ENCODE data around the gene AGAP3.

The AGAP3 gene

GRCh38 chr7:151074817-151075661 is 11.2 kb upstream of the AGAP3 start:
- no peak for DNase-seq

DNA sequence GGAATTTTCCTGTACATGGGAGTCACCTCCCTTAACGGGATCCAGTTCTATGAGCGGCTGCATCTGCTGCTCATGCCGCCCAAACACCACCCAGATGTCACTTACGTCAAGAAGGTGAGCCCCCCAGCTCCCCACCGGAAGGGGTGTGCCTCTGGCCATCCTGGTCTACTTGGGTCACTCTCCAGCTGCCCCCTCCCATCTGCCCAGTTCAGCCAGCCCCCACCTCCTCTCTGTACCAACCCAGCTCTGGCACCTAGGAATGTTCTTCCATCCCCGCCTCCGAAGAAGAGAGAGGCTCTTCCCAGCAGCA is 10.7 kb upstream of the AGAP3 start:
- DNase-seq, result no peak

- no peak for DNase-seq
Observed at GRCh38 chr7:151075978-151076426, 10.3 kb upstream of the AGAP3 start.

DNA sequence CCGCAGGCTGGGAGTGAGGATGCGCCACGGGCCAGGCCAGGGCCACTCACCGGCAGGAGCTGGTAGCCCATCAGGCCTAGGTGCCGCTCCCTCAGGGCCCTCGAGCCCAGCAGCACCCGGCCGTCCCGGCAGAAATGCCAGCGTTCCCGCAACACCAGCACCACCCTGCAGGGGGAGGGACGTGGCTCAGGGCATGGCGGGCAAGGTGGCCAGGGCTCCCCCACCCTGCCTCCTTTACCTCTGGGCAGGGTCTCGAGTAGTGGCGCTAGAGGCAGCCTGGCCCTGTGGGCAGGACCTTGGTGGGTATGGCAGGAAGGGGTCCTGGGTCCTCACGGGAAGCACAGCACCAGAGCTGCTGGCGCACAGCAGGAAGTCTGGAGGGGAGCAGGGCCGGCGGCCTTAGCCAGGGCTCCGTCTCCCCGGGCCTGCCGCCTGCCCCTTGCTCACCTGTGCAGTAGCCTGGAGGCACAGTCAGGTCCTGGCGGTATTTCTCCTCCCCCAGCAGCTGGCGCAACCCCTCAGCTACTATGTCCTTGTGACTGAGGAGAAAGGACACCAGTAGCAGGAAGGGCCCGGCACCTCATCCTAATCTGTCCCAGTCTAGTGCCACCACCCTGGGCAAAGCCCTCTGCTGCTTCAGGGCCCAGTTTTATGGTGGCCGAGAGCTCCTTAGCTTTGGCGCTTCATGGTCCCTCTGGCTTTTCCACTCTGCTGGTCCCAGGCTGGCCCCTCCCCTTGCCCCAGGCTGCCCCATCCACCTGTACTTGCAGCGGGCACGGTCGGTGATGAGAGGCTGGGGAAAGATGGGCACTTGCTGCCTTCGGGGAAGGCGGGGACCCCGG is 9.2 kb upstream of the AGAP3 start:
- no peak for DNase-seq

DNA sequence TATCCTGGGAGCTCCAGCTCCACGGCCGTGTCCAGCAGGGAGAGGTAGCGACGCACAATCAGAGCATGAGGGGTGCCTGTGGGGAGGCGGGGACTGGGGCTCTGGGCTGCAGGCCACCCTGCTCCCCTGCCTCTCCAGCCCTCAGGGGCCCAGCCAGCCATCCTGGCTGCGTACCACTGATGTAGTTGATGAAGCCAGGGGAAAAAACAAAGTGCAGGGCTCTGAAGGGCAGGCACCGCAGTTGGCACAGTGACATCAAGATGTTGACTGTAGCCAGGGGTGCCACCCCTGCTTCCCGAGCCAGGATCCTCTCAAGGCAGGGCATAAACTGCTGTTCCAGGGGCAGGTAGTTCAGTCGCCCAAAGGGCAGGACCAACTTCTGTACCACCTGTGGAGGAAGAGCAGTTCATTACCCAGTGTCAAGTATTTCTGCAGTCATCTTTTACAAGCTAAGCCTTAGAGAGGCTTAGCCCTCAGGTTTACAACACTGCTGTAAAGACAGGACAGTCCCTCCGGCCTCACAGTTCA is 8.5 kb upstream of the AGAP3 start:
- no peak for DNase-seq

GRCh38 chr7:151078233-151079040 is 7.8 kb upstream of the AGAP3 start:
- DNase-seq, result no peak

DNA sequence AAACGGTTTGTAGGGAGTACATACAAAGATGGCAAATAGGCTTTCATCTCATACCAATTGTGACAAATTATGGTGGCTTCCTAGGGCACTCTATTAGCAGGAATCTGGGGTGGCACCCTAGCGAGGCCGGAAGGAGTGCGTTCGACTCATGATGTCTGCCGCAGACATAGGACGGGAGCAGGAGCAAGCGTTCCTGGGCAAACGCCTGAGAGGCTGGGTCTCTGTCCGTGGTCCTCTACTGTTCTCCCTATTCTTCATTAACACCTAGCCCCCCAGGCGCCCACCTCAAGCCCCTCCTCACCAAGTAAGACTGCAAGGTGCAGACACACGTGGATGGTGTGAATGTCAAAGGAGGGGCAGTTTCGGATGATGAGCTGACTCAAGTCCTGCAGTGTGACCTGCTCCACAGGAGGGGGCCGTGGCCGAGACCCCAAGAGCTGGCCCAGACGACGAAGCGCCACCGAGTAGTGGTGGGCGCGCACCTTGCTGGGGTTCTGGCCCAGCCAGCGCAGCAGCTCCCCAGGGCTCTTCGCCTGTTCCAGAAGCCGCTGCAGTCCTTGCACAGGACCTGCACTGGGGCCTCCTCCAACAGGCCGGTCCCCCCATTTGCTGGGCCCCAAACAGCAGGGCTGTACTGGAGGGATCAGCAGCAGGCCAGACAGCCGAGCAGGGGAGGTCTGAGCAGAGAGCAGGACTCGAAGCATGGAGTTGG is 6.9 kb upstream of the AGAP3 start:
- DNase-seq, result no peak

DNA sequence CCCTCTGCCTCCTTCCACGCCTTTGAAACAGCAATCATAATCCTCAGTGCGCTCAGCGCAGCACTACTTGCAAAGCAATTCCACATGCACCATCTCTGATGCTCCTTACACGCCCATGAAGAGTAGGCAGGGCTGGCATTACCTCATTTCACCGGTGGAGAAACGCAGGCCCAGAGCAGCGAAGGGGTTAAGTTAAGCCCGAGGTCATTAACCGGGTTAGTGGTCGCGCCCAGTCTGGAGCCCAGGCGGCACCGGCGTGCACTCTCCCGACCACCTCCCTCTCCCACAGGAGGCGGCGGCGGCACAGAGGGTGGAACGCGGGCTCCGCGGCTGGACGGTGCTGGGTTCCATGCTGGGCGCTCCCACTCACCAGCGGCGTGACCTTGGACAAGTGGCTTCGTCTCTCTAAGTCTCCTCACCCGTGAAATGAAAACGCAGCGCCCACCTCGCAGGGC is 6.2 kb upstream of the AGAP3 start:
- no peak for DNase-seq

DNA sequence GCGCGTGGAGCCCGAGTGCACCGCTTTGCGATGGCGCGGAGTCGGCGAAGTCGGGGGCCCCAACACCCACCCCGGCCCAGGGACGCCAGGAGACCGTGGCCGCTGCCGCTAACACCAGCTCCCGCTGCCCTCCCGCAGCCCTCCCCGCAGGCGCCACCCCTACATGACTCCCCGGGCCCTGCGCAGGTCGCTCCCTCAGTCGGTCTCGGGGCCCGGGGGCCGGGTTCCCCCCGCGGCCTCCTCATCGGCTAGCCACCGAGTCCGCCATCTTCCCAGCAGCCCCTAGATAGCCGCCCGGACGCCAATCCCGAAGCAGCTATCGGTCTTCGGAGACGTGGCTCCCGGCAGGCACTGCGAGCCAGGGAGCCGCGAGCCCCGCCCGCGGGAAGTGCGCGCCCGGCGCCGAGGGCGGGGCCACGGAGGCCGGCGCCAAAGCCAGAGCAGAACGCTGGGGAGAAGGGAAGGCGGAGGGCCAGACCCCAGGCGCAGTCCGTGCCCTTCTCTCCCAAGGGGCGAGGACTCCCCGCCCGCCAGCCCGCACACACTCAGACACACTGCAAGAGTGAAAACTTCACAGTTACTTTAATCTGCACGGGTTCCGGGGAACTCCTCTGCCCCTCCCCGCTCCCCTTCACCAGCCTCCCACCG is 5.6 kb upstream of the AGAP3 start, which contains the start of gene FASTK:
Gene FASTK, minus strand, starts transcription at position 288 of the 648 bp plus-strand sequence. Its CDS starts 43 bp downstream, at position 245.
- peak; percentile 91 for DNase-seq

DNA sequence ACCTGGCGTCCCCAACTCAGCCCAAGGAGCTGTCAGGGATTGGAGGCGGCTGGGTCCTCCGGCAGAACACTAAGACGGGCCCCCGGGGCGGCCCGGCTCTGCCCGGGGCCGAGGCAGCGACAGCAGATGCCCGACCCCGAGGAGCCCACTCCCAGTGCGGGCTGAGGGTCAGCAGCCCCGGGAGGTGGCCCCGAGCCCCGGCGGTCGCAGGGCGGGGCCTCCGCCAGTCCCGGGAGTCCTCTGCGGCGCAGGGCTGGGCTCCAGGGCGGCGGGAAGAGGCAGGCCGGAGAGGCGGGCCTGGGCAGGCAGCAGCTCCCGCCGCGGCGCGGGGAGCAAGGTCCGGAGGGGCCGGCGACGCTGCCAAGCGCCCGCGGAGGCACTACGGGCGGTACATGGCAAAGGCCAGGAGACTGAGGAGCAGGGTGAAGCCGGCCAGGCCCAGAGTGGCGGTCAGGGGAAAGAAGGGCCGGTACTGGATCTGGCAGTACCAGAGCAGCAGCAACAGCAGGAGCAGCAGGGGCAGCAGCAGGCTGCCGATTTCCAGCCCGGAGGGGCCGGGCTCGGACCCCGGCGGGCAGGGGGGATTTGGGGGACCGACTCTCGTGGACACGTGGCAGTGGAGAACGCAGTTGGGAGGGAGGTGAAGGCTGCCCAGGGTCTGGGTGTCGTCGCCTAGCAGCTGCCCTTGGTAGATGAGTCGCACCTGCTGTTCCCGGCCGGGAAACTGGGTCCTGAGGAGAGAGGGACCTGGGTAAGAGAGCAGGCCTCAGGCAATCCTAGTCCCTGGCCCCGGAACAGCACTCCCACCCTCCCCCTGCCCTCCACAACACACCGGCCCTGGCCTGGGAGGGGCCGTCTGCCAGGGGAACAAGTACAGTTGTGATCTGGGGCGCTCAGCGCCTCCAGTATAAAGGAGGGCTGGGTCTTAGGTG is 4.8 kb upstream of the AGAP3 start:
- DNase-seq, result no peak

DNA sequence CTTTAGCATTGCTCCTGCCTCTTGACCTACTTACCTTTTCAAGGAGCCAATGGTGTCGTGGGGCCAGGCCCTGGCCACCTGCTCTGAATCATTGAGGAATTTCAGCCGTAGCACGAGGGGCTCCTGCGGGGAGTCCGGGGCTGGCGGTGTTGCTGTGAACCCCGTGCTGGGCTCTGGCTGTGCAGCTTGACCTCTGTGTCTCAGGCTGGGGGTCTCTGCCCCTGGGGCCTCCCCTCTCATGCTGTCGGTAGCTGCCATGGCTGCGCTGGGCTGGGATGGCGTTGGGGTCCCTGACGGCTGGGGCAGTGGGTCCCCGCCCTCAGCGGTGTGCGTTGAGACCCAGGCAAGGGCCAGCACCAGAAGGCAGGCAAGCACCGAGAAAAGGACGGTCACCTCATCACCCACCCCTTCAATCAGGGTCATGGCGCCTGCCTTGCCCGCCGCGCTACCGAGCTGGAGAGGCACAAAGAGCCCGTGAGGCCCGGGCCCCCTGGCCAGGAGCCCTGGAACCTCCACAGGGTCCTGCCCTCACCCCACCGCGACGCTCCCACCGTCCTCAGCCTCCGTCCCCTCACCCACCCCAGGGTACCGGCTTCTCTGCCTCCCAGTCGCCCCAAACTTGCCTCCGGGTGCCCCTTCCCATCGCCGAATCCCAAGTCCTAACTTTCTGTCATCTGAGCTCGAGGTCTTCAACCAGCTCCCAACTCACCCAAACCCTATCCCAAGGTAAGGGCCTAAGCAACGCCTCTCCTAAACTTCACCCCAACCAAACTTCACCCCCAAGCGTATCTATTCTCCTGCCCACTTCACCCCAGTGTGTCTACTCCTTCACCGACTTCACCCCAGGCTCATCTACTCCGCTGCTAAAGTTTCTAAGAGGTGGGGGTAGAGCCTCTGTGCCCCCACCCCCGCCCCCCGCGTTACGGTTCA is 3.9 kb upstream of the AGAP3 start:
- no peak for DNase-seq

GRCh38 chr7:151083071-151083823 is 3.0 kb upstream of the AGAP3 start, which contains the start of gene TMUB1:
Gene TMUB1, minus strand, starts transcription at chr7:151083493. Its CDS starts 930 bp downstream, at chr7:151082563.
- peak; percentile 91 for DNase-seq

- DNase-seq, result no peak
Observed at GRCh38 chr7:151083824-151084160, 2.5 kb upstream of the AGAP3 start.

- DNase-seq, result no peak
Observed at GRCh38 chr7:151085329-151085690, 965 bp upstream of the AGAP3 start.

DNA sequence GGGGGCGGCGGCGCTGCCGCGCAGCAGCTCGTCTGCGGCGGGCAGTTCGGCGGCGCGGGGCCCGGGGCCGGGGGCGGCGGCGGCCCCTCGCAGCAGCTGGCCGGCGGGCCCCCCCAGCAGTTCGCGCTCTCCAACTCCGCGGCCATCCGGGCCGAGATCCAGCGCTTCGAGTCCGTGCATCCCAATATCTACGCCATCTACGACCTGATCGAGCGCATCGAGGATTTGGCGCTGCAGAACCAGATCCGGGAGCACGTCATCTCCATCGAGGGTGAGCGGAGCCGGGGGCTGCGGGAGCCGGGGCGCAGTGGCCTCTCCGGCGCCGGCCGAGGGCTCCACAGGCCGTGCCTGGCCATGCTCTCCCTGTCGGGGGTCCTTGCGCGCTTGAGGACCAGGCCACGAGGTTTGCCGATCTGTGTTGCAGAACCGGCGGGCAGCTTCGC is 548 bp downstream of the AGAP3 start:
- DNase-seq, result no peak

DNA sequence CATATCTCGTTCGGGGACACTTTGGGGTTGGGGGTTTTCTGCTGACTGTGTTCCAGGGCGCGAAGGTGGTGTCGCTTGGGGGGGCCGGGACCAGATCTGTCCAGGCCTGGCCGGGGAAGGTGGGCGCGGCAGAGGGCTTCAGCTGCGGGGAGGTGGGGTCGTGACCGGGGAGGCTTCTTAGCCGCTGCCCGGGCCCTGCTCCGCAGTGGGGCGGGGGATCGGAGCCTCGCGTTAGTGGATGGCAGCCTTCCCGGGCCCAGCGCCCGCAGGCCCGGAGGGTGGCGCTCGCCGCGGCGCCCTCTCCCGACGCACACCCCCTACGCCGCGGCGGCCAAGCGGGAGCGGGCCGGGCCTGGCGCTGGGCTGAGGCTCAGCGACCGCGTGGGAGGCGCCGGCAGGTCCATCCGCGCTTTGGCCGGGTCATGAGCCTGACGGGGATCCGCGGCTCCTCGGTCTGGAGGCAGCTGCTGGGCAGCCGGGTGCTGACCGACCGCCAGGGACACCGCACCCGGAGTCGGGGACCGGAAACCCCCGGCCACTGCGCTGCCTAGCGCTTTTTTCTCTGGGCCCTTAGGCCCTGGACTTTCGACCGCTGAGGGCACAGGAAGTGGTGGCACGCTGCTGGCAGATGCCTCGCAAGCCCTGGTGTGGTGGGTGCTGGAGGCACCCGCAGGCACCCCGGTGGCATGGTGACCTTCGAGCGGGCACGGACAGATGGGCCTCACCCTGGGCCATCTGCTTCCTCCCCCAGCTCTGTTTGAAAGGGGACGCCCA is 1.2 kb downstream of the AGAP3 start:
- DNase-seq, result peak; percentile 34

DNA sequence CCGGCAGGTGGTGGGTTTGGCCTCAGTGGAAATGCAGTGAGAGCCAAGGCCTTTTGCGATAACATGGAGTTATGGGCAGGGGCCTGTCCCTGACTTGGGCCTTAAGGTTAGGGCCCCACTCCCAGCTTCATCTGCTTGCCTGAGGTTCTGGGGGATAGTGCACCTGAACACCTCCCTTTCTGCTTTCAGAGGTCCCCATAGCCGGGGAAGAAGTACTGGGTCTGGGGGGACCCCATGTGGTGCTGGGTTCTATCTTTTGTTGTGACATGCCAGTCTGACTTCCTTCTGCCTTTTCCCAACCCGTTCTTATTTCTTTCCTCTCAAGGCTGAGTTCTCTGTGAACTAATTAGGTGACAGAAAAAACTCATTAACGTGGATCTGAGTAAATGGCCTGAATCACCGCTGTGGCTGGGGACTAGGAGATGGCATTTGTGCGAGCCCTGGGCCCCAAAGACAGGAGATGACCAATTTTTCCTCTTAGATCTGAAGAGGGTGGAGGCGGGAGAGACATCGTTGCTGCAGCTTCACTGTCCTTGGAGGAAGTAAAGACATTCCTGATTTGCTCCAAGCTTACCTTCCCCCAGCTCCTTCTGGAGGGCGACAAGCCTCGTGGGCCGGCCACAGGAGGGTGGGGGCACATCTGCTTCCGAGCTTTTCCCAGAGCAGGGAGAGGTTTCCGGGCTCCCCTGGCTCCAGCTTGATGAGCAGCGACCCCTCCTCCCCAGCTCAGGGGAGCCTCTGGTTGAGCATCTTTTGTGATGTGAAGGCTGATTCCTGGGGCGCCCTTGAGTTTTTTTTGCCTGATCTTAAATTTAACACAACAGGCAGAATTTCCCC is 2.0 kb downstream of the AGAP3 start:
- no peak for DNase-seq

Measured in CD4-positive, alpha-beta T cell treated with Interleukin-10 for 1 hour (primary cell).